Panc1 (cell line): ENCODE measurements around the gene SCLY. TPM values are rescaled to one million over a fixed set of nuclear protein-coding genes. Genes with fewer than 3 reads are reported as not detected.

ENCODE experiments used
- ATAC-seq: fragments of 200-7000 bp; cut with Tn5 transposase; 2 replicates; pipeline ENCODE4 v1.9.1; 2020; ENCODE audit warnings: mild to moderate bottlenecking, moderate library complexity
- BruUV-seq: library from RNA; stranded (reverse); fragments of 400-500 nt; replicated peaks from 2 replicates; lab custom pipeline; 2021; lab: Mats Ljungman, UMichigan
- CTCF ChIA-PET: fragments of 300-600 bp; sonication (Branson Sonifier 250); formaldehyde crosslinking; loops from one replicate; lab custom pipeline; 2022; ENCODE audit warnings: antibody characterized with exemption; lab: Charles Lee
- POLR2A ChIA-PET: fragments of 300-600 bp; sonication (Branson Sonifier 250); formaldehyde crosslinking; loops from one replicate; lab custom pipeline; 2022; ENCODE audit warnings: antibody characterized with exemption; lab: Charles Lee
- DNase-seq: peaks from one replicate; pipeline ENCODE4 v3.0.0-alpha.2; 2010; ENCODE audit warnings: low read depth, low spot score
- H3K27ac ChIP-seq: 2 replicates; pipeline ENCODE4 v1.5.1; 2011; ENCODE audit warnings: mild to moderate bottlenecking, low read length, inconsistent platforms
- H3K27me3 ChIP-seq: fragments of 200-500 bp; sonication (Bioruptor generic); 2 replicates; pipeline ENCODE4 v1.6.0; 2014; ENCODE audit warnings: low read length, inconsistent platforms; ENCODE audit not compliant: control insufficient read depth, insufficient read depth
- H3K36me3 ChIP-seq: fragments of 200-500 bp; sonication (Bioruptor generic); 2 replicates; pipeline ENCODE4 v1.5.1; 2014; ENCODE audit warnings: inconsistent platforms, mild to moderate bottlenecking, low read length, moderate library complexity; ENCODE audit not compliant: control insufficient read depth, insufficient read depth
- H3K4me1 ChIP-seq: 2 replicates; pipeline ENCODE4 v1.5.1; 2011; ENCODE audit warnings: inconsistent platforms, mild to moderate bottlenecking, low read length, moderate library complexity; ENCODE audit not compliant: control insufficient read depth, insufficient read depth
- H3K4me3 ChIP-seq, 2 experiments: 2 replicates each; pipeline ENCODE4 v1.5.1; 2011 to 2012; ENCODE audit warnings: low read depth in 2 of 2, low read length in 2 of 2, mild to moderate bottlenecking in 2 of 2, inconsistent platforms in 1 of 2, moderate library complexity in 1 of 2
- H3K9me3 ChIP-seq: fragments of 200-500 bp; sonication (Bioruptor generic); 2 replicates; pipeline ENCODE4 v1.5.1; 2014; ENCODE audit warnings: low read depth, mild to moderate bottlenecking, inconsistent platforms, low read length, moderate library complexity; ENCODE audit not compliant: control insufficient read depth, insufficient read depth
- CTCF ChIP-seq: fragments of 450-650 bp; IDR thresholded peaks from 2 replicates; pipeline ENCODE4 v1.5.1; 2017; ENCODE audit warnings: mild to moderate bottlenecking
- POLR2AphosphoS5 ChIP-seq: IDR thresholded peaks from 2 replicates; pipeline ENCODE4 v1.6.1; 2012; ENCODE audit warnings: mild to moderate bottlenecking, low read depth, low read length, moderate library complexity
- SIN3A ChIP-seq: IDR thresholded peaks from 2 replicates; pipeline ENCODE4 v1.6.1; 2012; ENCODE audit warnings: low read depth, mild to moderate bottlenecking, low read length, moderate library complexity, borderline replicate concordance; ENCODE audit not compliant: insufficient read depth
- TCF7L2 ChIP-seq: IDR thresholded peaks from 2 replicates; pipeline ENCODE4 v1.6.1; 2011; ENCODE audit warnings: mild to moderate bottlenecking, low read depth, low read length, inconsistent platforms
- in situ Hi-C: cut with HindIII; loops from 2 replicates; pipeline ENCODE4 v1.10.0; 2016; ENCODE audit warnings: low sequenced_read_pairs, low pct_unique_long_range_greater_than_20kb
- intact Hi-C: fragments of 100-400 bp; cut with micrococcal nuclease; formaldehyde crosslinking; loops from one replicate; pipeline ENCODE4 v1.10.0; 2022; ENCODE audit not compliant: unreplicated experiment
- total RNA-seq: library from RNA; stranded (reverse); gene quantifications from one replicate; pipeline ENCODE4 v1.2.1, GENCODE V29; 2021; ENCODE audit not compliant: unreplicated experiment
- TF ChIP-seq, protein P1 (sequence below), 2 experiments: IDR thresholded peaks; 2 replicates each; pipeline ENCODE4 v1.6.1; 2011 to 2012; ENCODE audit warnings: low read depth in 2 of 2, control low read depth in 1 of 2, low read length in 1 of 2, mild to moderate bottlenecking in 1 of 2, moderate library complexity in 1 of 2; ENCODE audit not compliant: insufficient read depth in 1 of 2

SCLY gene
- total RNA-seq, 1 experiment from 2014 or later, result 31.4 TPM

DNA sequence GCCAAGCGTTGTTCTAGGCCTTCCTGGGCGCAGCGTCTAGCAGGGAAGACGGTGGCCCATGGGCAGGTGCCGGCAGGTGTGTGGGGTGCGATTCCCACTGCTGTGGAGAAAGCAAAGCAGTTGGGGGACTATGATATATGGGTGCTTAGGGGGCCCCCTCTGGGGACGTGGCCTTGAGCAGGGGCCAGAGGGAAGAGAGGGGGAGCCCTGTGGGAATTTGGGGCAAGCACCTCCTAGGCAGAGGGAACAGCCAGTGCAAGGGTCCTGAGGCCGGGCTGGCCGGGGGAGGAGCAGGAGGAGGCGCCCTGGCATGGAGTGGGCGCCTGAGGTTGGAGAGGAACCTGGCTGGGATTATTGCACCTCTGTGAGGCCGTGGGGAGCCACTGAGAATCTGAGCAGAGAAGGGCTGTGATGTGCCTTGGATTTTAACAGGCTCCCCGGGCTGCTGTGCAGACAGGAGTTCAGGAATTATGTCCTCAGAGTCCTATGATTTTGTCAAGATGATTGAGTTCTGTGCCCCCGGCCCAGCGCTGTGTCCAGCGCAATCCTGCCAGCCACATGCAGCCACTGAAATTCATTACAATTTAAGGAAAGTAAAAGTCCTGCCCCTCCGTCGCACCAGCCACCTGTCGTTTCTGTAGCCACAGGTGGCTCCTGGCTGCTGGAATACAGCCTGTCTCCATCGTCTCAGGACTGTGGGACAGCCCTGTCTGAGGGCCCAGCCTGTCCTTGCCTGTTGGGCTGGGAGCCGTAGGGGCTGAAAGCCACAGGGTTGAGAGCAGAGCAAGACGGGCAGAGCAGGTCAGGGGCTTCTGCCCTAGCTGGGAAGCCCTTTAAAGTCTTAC, 68.6 kb downstream of the SCLY start:
- H3K4me3 ChIP-seq, result no peak overlapping the region
- ChIA-PET POLR2A (no interaction called here), CTCF (no interaction called here)
- no peaks in the 10 kb centered on the region for H3K9me3 ChIP-seq
- no peaks in the 10 kb centered on the region for H3K27me3 ChIP-seq
- H3K27ac ChIP-seq, result no peak overlapping the region
- TF ChIP-seq POLR2AphosphoS5 (no peak), CTCF (no peak), SIN3A (no peak), TCF7L2 (no peak)
- TF ChIP-seq, protein P1, sequence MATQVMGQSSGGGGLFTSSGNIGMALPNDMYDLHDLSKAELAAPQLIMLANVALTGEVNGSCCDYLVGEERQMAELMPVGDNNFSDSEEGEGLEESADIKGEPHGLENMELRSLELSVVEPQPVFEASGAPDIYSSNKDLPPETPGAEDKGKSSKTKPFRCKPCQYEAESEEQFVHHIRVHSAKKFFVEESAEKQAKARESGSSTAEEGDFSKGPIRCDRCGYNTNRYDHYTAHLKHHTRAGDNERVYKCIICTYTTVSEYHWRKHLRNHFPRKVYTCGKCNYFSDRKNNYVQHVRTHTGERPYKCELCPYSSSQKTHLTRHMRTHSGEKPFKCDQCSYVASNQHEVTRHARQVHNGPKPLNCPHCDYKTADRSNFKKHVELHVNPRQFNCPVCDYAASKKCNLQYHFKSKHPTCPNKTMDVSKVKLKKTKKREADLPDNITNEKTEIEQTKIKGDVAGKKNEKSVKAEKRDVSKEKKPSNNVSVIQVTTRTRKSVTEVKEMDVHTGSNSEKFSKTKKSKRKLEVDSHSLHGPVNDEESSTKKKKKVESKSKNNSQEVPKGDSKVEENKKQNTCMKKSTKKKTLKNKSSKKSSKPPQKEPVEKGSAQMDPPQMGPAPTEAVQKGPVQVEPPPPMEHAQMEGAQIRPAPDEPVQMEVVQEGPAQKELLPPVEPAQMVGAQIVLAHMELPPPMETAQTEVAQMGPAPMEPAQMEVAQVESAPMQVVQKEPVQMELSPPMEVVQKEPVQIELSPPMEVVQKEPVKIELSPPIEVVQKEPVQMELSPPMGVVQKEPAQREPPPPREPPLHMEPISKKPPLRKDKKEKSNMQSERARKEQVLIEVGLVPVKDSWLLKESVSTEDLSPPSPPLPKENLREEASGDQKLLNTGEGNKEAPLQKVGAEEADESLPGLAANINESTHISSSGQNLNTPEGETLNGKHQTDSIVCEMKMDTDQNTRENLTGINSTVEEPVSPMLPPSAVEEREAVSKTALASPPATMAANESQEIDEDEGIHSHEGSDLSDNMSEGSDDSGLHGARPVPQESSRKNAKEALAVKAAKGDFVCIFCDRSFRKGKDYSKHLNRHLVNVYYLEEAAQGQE (IDR thresholded peaks at IDR 0.05; ENCODE audit: insufficient read depth in 1 of 2, low read depth in 2 of 2, low read length in 1 of 2), result no peak
- BruUV-seq, result no TSS peak
- DNase-seq, result no peak
- H3K4me1 ChIP-seq, result no peaks in the 10 kb centered on the region
- no peak for ATAC-seq
- in situ Hi-C loops, result no loop called here
- intact Hi-C loops, result no loop called here
- no peaks in the 10 kb centered on the region for H3K36me3 ChIP-seq

DNA sequence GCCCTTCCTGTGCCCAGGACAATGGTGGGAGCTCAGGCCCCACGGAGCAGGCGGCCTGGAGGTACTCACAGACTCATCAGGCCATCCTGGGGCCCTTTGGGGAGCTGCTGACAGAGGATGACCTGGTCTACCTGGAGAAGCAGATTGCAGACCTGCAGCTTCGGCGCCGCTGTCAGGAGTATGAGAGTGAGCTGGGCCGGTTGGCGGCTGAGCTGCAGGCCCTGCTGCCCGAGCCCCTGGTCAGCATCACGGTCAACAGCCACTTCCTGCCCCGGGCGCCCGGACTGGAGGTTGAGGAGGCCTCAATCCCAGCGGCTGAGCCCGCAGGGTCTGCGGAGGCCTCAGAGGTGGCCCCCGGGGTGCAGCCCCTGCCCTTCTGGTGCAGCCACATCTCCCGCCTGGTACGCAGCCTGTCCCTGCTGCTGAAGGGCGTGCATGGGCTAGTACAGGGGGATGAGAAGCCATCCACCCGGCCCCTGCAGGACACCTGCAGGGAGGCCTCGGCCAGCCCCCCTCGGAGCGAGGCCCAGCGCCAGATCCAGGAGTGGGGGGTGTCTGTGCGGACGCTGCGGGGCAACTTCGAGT, 69.4 kb downstream of the SCLY start:
- Histone ChIP-seq H3K4me1 (no peaks in the 10 kb centered on the region), H3K9me3 (no peaks in the 10 kb centered on the region), H3K36me3 (no peaks in the 10 kb centered on the region), H3K4me3 (no peak overlapping the region), H3K27me3 (no peaks in the 10 kb centered on the region), H3K27ac (no peak overlapping the region)
- intact Hi-C loops, result no loop called here
- DNase-seq, result no peak
- ChIA-PET CTCF (no interaction called here), POLR2A (no interaction called here)
- ATAC-seq, result no peak
- in situ Hi-C loops, result no loop called here
- no TSS peak for BruUV-seq
- TF ChIP-seq TCF7L2 (no peak), SIN3A (no peak), CTCF (no peak), POLR2AphosphoS5 (no peak)
- TF ChIP-seq, protein P1 (IDR thresholded peaks at IDR 0.05; ENCODE audit: insufficient read depth in 1 of 2, low read depth in 2 of 2, low read length in 1 of 2), result no peak
